Measurements from ENCODE around the gene GLUL. TPM values are rescaled to one million over a fixed set of nuclear protein-coding genes. Genes with fewer than 3 reads are reported as not detected.

Gene GLUL
- total and polyA plus RNA-seq, 2 donors (not counting 1 experiment from before 2014, with no cell fraction given), result 38.9 to 44.2 TPM

GRCh38 chr1:182376936-182377574 lies 14.5 kb downstream of the GLUL start:
- H3K79me2 ChIP-seq (ENCODE audit: control insufficient read depth, insufficient read depth, low read length), result no peaks in the 10 kb centered on the region
- H4K20me1 ChIP-seq (ENCODE audit: control insufficient read depth, insufficient read depth, low read length, poor library complexity, severe bottlenecking), result no peaks in the 10 kb centered on the region
- ChIA-PET POLR2A (no interaction called here), CTCF (interaction anchor here (0.6 to 3.3 kb wide), 2 partner anchors 18 to 19 kb away, joined by 3 to 16 read pairs; no protein-coding TSS in a partner anchor)
- DNase-seq (no peak), ATAC-seq (ENCODE audit: low read depth) (no peak)
- TF ChIP-seq CTCF (IDR thresholded peaks at IDR 0.05) (no peak), EZH2 (IDR thresholded peaks at IDR 0.05; ENCODE audit: borderline replicate concordance, insufficient read depth, low read depth, low read length, poor library complexity, severe bottlenecking) (no peak)
- Mint-ChIP-seq H3K27ac (no peak overlapping the region), H3K4me3 (no peak overlapping the region), H3K4me1 (no peaks in the 10 kb centered on the region), H3K9me3 (ENCODE audit: insufficient read depth) (no peaks in the 10 kb centered on the region), H3K27me3 (no peaks in the 10 kb centered on the region)
- H3K4me3 ChIP-seq (ENCODE audit: control extremely low read depth in 1 of 5, extremely low read depth in 1 of 5, insufficient read depth in 1 of 5, low read depth in 2 of 5, low read length in 4 of 5), result no peak overlapping the region
- H3K27ac ChIP-seq (ENCODE audit: low read length in 2 of 2), result no peak overlapping the region
- H3K36me3 ChIP-seq (replicated peaks in 1 of 2; ENCODE audit: control extremely low read depth in 1 of 2, control insufficient read depth in 1 of 2, extremely low read depth in 1 of 2, insufficient read depth in 2 of 2, low read length in 1 of 2), result peaks cover 2 to 3% of the 10 kb centered on the region in 2 experiments
- H3K9ac ChIP-seq (ENCODE audit: low read length), result no peak overlapping the region
- no peaks in the 10 kb centered on the region for H3K4me1 ChIP-seq (ENCODE audit: control insufficient read depth in 2 of 2, insufficient read depth in 2 of 2, low read length in 2 of 2)
- no peak overlapping the region for H3K4me2 ChIP-seq (replicated peaks; ENCODE audit: low read depth, low read length, poor library complexity, severe bottlenecking)
- intact Hi-C loops (cut with micrococcal nuclease), result no loop called here
- H2AFZ ChIP-seq (ENCODE audit: insufficient read depth, low read depth, low read length, poor library complexity, severe bottlenecking), result no peak overlapping the region
- no peaks in the 10 kb centered on the region for H3K9me3 ChIP-seq (ENCODE audit: control extremely low read depth in 1 of 3, control insufficient read depth in 2 of 3, insufficient read depth in 1 of 3, low read length in 2 of 3)
- no peaks in the 10 kb centered on the region for H3K27me3 ChIP-seq (replicated peaks in 1 of 4; ENCODE audit: control extremely low read depth in 1 of 4, control insufficient read depth in 3 of 4, insufficient read depth in 4 of 4, low read length in 3 of 4)

- TF ChIP-seq CTCF (IDR thresholded peaks at IDR 0.05) (no peak), EZH2 (IDR thresholded peaks at IDR 0.05; ENCODE audit: borderline replicate concordance, insufficient read depth, low read depth, low read length, poor library complexity, severe bottlenecking) (no peak)
- Mint-ChIP-seq H3K27ac (no peak overlapping the region), H3K4me3 (no peak overlapping the region), H3K4me1 (no peaks in the 10 kb centered on the region), H3K9me3 (ENCODE audit: insufficient read depth) (no peaks in the 10 kb centered on the region), H3K27me3 (no peaks in the 10 kb centered on the region)
- Histone ChIP-seq H2AFZ (ENCODE audit: insufficient read depth, low read depth, low read length, poor library complexity, severe bottlenecking) (no peak overlapping the region), H3K4me3 (ENCODE audit: control extremely low read depth in 1 of 5, extremely low read depth in 1 of 5, insufficient read depth in 1 of 5, low read depth in 2 of 5, low read length in 4 of 5) (no peak overlapping the region), H3K4me1 (ENCODE audit: control insufficient read depth in 2 of 2, insufficient read depth in 2 of 2, low read length in 2 of 2) (no peaks in the 10 kb centered on the region), H3K27ac (ENCODE audit: low read length in 2 of 2) (no peak overlapping the region), H3K36me3 (replicated peaks in 1 of 2; ENCODE audit: control extremely low read depth in 1 of 2, control insufficient read depth in 1 of 2, extremely low read depth in 1 of 2, insufficient read depth in 2 of 2, low read length in 1 of 2) (no peaks in the 10 kb centered on the region), H3K4me2 (replicated peaks; ENCODE audit: low read depth, low read length, poor library complexity, severe bottlenecking) (no peak overlapping the region), H3K9ac (ENCODE audit: low read length) (no peak overlapping the region), H3K27me3 (replicated peaks in 1 of 4; ENCODE audit: control extremely low read depth in 1 of 4, control insufficient read depth in 3 of 4, insufficient read depth in 4 of 4, low read length in 3 of 4) (no peaks in the 10 kb centered on the region), H3K79me2 (ENCODE audit: control insufficient read depth, insufficient read depth, low read length) (no peaks in the 10 kb centered on the region), H4K20me1 (ENCODE audit: control insufficient read depth, insufficient read depth, low read length, poor library complexity, severe bottlenecking) (no peaks in the 10 kb centered on the region), H3K9me3 (ENCODE audit: control extremely low read depth in 1 of 3, control insufficient read depth in 2 of 3, insufficient read depth in 1 of 3, low read length in 2 of 3) (no peaks in the 10 kb centered on the region)
- DNase-seq, result no peak
- intact Hi-C loops (cut with micrococcal nuclease), result no loop called here
- no peak for ATAC-seq (ENCODE audit: low read depth)
- ChIA-PET CTCF (no interaction called here), POLR2A (no interaction called here)
- 95% methylated on average over 3 of the region's 5 CpGs for WGBS (ENCODE audit: insufficient coverage)
Observed at GRCh38 chr1:182374101-182374834, 17.3 kb downstream of the GLUL start.

All from B cell (primary cell).